Hematopoietic multipotent progenitor cell treated with erythropoietin and hydrocortisone succinate and interleukin-3 and kit ligand, for 17 days (in vitro differentiated cells): Measurements from ENCODE around the gene MACROH2A1.

Experiments
- DNase-seq: peaks from one replicate; pipeline ENCODE4 v3.0.0-alpha.2; 2015; ENCODE audit warnings: low spot score

Gene MACROH2A1

DNA sequence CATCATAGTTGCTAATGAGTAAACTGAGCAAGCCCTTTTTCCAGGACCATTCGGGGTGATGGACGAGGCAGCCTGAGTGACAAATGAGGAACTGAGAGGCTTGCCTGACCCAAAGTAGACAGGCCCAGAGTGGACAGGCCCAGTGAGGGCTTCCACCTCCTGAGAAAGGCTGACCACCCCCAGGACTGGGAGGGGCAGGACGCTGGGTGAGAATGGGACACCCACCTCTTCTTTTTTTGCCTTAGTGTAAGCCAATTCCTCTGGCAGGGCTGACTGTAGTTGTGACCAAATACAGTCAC lies 68.3 kb downstream of the MACROH2A1 start:
- no peak for DNase-seq

DNA sequence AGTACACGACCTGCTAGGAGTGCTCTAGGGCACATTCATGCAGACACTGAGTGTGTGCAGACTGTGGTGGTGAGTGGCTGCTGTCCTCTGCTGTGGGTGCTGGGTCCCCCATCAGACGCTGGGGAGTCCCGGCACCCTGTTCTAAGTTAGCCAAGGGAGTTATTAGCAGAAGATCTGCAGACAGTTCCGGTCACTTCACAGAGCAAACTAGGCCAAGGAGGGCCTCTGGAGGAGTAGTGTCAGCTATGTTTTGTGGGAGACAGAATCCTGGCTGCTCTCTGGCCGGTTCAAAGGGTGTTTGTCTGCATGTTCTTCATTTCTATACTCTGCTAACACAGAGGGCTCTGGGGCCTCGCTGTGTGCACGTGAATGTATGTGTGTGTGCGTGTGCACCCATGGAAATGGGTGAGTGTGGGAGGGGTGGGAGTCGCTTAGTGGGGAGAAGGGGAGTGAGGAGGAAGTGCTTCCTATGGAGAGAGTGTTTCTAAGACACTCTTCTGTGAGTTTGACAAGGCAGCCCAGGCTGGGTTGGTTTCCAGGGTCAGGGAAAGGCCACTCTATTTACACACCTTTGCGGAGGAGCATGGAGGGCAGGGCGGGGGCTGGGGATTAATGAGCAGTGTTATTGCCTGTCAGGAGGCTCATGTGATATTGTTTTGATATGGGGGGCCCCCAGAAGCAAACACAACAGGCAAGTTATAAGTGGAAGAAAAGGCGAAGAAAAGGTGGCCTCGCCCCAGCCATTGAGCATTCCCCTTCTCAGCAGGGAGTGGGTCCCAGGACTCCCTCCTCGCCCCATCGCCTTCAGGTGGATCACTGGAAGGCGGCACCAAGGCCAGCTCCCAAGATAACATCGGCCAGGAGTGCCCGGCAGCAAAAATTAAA lies 68.9 kb downstream of the MACROH2A1 start:
- no peak for DNase-seq

DNA sequence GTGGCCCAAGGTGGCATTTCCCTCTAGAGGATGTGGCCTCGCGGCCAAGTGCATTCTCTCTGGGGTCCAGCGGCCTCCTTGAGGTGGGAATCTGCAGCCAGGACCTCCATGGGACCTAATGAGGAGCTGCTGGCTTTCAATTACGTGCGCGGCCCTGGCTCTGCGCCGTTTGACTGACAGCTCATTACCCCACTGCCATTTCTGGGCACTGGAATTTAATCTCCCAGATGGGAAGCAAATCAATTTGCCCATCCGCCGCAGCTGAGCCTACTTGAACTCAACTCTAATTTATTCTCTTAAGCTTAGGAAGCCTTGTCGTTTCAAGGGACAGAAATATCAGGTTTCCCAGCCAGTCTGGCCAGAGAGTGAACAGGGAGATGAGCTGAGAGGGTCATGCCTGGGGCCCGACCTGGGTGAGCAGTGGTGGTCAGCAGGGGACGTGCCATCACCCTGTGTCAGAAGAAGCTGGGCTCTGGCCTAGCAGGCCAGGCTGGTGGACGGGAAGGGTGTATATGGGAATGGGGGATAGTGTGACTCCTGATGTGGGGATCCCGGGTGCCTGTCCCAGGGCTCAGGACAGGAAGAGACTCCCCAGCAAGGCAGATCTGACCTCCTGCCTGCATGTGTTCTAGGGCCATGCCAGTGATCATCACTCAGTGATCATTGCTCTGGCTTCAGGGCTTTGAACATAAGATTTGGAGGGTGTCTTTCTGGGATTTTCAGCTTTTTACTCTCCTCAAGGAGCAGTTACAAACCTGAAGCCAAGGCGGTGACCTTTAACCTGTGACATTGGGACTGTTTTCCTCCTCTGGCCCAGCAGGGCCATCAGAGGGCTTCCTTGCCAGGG lies 69.7 kb downstream of the MACROH2A1 start:
- DNase-seq, result no peak

DNA sequence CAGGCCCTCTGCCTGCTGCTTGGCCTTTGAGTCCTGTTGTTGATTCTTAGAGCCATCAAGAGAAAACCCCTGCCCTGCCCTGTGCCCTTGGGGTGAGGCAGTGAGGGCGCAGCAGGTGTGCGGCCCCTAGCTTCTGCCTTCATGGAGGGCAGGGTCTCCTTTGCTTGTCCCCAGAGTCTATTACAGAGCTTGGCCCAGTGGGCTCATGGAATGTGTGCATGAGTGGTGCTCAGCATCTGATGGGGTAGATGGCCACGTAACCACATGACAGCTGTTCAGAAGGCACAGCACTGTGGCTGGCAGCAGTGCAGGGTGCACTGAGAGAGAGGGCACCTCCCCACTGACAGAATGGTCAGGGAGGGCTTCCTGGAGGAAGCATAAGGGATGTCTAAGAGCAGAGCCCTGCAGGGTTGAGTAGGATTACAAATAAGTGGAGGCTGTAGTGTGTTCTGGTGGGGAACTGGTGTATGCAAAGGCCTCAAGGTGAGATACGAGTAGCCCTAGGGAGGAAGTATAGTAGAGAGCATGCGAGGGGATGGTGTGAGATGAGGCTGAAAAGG lies 70.8 kb downstream of the MACROH2A1 start:
- no peak for DNase-seq

DNA sequence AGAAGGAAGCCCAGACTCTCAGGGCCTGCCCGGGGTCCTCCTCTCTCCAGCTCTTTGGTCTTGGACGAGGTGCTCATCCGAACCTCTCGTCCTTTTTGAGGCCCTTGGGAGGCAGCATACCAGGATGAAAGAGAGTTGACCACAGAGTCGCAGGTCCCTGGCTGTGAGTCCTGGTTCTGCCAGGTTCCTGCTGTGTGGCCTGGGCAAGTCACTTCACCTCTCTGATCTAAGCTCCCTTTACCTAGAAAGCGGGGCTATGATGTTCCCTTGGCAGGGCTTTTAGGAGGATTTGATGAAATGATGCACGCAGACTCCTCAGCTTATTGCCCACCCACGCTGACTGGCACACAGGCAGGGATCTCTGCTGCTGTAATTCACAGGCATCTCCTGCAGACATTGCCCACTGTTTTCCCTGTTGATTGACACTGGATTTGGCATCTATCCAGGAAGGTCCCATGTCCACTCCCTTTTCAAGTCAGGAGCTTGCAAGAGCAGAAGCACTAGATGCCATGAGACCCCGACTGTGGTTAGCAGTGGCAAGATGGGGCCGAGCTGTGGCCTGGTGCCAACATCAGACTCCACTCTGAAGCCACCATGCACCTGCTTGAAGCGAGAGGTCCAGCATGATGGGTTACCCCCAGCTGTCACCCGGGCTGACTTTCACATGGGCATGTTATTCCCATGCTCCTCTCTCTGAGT lies 71.5 kb downstream of the MACROH2A1 start:
- DNase-seq, result no peak

DNA sequence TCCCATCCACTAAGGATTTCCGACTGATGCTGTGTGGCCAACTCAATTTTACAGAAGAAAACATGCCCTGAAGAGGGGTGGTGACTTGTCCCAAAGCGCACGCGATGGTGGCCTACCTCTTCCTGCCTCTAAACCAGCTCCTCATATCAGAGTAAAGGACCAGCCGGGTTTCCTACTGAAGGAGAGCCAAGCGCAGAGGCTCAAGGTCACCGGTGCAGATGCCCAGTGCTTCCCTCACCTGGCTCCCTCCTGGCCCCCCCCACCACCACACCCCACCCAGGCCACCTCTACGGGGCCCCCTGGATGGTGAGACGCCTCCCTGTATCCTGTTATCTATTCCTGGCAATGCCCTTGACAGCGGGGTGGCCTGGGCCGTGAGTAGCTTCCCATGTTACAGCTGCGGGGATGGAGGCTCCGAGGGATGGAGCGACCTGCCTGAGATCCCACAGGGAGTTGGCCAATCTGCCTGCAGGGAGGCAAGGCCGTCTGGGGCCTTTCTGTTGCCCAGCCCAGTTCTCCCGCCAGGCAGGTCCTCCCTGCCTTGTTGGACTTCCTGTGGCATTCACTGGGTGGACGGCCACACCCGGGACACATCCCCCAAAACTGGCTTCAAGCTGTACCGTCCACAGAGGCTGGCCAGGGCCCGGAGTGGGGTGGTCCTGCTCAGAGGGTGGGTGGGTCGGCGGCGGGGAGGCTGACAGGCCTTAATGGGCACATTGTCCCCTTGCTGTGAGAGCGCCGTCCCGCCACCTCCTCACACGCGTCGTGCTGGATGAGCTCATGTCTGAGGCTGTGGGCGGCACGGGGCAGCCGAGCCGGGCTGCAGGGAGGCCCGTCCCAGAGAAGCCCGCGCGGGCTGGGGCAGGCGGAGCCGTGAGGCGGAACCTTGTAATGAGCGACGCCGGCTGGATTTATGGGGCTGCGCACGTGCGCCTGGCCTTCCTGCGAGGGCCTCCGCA lies 72.5 kb downstream of the MACROH2A1 start:
- no peak for DNase-seq

DNA sequence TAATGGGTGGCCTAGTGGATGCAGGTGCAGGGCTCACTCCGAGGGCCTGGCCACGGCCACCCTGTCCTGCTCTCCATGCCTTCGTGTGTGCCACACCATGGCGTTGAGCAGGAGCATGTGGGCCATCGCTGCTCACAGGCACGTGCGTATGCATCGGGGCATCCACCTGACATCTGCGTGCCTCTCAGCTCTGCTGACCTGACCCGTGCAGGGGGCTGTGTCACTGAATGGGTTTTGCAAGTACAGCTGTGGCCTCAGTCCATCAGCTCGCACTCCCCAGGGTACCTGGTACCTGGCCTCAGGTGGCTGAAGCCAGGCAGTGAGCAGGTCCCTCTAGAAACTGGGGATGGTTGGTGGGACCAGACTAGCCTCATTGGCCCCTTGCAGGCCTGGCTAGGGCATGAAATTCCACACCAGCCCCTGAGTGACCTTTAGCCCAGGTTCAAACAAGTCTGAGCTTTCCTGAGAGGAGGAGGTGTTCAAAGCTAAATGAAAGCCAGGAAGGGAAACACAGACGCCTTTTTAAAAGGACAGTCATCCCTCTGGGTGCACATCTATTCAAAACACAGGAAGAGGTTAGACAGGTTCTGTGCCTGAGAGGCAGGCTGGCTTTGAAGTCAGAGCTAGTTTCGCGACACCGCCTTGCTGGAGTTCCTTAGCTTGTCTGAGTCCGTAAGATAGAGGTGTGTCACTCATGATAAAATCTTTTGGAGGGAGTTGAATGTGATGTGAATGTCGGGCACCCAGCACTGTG lies 74.0 kb downstream of the MACROH2A1 start:
- no peak for DNase-seq

DNA sequence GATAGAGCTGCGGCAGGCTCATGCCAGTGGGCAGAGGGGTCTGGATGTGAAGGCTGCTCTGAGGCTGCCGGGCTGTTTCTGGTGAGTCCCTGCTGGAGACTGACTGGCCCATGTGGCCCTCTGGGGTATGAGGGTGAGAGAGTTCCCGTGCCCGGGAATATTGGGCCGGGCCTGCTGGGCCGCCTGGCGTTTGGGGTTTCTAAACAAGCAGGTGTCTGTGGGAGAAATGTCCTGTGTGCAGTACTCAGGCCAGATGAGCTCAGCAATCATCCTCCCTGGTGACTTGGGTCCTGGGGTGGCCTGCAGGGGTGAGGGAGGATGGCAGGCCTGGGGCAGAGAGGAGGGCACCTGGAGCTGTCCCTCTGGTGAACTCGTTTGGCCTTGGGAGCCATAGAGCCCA lies 74.9 kb downstream of the MACROH2A1 start:
- DNase-seq, result no peak

DNA sequence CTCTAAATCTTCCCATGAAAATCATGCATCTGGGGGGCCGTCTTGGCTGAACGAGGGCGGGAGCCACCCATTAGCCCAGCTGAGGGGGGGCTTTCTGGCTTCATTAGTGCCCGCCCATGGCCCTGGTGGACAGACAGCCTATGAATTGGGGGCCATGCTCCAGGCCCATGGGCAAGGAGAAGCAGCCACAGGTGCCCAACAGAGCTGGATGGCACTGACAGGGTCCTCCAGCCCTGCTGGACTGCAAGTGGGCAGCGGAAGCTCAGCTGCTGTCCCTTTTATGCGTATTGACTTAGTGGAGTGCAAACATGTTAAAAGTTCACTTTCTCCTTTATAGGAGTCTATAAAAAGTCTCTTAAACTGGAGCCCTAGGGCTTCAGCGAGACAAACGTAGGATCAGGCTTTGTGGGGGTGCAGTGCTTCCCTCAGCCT lies 75.3 kb downstream of the MACROH2A1 start:
- DNase-seq, result no peak

DNA sequence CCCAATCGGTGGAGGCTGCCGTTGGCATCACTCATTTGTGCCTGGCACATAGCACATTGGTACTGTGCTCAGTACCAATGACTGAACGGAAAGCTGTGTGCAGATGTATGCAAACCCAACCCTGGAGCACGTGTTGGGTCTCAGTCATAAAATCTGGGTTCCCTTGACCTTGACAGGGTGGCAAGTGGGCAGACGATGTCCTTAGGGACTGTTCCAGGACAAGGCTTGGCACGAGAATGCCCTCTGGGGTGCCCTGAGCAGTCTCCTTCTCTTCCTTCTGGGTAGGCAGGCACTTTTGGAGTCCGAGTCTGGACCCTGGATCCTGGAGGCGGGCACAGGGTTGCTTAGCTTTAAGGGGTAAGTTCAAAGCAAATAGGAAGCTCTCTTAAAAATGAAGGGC lies 75.8 kb downstream of the MACROH2A1 start:
- no peak for DNase-seq

DNA sequence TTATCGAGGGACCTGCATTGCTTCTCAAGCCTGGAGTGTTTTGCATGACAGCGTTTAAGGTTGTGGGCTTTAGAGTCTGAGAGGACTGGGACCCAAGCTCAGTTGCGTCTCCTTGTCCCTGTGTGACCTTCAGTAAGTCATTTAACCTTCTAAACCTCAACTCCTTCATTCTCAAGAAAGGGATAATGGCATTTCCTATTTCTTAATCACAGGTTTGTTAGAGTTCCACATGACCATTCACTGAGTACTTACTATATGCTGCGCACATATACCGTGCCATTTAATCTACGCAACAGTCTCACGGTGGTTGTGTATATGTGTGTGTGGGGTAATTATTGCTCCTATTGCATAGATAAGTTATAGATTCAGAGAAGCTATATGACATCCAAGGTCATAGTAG lies 76.3 kb downstream of the MACROH2A1 start:
- DNase-seq, result no peak

DNA sequence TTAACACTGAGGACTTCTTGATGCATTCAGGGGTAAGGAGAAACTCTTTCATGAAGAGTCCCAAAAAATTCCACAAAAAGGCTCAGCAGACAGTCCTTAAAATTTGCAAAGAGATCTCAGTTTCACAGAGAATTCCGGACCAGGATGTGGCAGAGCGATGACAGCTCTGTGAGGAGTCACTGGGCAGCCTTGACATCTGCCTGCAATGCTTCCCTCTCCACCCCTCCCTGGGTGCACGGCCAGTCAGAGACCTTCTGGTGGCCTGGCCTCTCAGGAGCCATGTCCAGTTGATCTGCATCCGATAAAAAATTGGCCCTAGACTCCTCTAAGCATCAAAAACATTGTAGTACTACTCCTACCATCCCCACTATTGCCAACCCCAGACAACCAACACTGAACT lies 76.8 kb downstream of the MACROH2A1 start:
- DNase-seq, result no peak

DNA sequence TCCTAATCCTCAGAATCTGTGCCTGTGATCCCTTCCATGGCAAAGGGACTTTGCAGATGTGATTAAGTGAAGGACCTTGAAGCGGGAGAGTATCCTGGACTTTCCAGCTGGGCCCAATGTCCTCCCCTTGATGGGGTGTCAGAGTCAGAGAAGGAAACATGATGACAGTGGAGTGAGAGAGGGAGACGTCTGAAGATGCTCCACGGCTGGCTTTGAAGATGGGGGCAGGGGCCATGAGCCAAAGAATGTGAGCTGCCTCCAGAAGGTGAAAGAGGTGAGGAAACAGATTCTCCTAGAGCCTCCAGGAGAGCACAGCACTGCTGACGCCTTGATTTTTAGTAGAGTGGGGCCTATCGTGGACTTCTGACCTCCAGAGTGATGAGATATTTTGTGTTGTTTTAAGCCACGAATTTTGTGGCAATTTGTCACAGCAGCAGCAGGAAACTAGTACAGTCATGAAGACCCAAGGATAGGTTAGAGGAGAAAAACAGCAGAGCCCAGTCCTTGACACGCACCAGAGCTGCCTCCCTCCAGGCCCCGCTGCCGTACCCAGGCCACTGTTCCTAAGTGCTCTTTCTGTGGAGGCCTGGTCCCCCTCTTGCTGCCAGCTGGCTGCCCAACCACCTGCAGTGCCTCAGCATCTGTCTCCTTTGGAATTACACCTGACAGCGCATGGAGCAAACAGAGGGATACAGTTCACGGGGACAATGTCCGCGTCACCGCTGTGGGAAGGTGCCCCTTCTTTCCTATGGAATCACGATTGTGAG lies 78.1 kb downstream of the MACROH2A1 start:
- DNase-seq, result no peak

DNA sequence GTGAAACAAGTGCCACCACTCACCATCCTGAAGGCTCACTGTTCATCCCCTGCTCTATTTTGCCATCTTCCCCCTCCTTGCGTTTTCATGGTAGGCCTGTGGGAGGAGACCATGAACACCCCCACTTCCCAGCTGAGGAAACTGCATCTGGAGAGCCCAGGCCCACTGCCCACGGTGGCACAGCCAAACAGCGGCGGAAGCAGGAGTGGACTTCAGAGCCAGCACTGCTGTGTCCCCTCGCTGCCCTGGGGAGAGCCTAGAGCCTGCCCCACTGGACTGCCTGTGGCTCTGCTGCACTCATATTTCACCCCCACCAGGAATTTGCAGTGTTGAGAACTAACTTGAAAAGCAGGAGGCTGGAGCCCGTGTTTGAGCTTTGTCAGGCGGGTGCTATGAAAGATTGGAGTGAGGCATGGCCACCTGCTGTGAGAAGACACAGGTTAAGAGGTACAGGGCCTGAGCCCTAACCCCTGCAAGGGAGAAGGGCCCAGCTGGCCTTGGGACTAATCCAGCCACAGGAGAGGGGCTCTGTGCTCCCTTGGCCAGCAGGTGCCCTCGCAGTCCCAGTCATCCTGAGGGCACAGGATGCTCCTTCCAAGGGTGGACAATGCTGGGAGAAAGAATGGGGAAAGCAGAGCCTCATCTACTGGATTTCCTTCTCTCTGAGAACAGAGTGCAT lies 79.0 kb downstream of the MACROH2A1 start:
- no peak for DNase-seq

DNA sequence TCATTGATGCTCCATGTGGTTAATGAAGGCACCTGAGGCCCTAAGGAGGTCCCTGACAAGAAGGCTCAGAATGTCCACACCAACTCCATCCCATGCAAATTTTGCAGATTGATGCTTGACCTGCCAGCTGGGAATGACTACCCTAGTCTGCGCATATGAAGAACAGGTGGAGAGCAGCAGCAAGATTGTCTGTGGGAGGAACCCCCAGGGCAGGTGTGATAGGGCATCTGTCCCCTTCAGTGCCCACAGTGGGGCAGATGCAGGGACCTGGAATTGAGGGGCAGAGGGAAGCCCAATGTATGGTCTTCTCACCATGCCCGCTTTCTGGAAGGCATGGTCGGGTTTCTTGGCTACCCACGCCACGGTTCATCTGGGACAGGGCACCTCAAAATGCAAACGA lies 79.6 kb downstream of the MACROH2A1 start:
- no peak for DNase-seq

DNA sequence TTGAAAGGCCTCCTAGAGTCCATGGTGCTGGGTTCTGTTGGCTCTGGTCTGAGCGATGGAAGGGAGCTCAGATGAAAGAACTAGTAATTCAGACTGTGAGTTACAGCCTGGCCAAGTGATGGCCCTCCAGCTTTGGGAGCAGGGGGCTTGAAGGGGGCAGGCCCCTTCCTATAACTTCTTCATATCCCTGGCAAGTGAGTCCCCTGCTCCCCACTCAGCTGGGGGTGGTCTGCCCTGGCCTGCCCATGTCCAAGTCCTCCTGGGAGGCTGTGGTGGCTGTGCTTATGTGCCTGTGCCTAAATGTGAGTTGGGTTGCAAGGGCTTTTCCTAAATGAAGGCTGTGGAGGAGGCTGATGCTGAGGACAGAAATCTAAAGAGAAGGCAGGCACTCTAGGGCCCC lies 80.1 kb downstream of the MACROH2A1 start:
- DNase-seq, result no peak

DNA sequence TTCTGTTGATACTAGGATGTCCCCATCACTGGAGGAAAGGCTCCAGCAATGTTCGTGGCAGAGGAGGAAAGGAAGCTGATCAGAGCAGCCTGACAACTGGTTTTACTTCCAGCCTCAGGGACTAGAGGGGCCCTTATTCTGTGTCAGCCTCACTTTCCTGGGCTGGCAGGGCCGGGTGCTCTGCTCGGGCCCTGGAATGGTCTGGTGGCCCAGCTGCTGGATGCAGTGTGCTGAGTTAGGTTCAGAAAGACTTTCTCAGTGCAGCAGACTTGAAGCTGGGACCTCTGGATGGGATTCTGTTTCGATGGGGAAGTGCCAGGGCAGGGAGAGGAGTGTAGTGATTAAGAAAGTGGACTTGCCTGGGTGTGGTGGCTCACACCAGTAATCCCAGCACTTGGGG lies 81.0 kb downstream of the MACROH2A1 start:
- DNase-seq, result no peak

DNA sequence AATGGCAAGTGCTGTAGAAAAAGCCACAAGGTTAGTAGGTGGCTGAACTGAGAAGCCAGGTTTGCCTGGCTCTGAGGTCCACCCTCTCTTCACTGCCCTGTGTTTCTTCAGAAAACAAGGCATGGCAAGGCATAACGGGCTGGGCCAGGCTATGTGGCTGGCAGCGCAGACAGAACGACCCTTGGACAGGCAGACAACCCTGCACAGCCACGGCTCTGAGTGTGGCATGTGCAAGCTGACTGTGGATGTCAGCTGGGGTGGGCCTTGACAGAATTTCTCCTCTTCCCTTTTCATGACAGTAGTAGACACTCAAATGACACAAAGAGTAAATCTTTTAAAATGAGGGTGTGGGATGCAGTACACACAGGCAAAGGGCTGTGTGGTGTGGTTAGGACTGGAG lies 81.7 kb downstream of the MACROH2A1 start:
- no peak for DNase-seq

DNA sequence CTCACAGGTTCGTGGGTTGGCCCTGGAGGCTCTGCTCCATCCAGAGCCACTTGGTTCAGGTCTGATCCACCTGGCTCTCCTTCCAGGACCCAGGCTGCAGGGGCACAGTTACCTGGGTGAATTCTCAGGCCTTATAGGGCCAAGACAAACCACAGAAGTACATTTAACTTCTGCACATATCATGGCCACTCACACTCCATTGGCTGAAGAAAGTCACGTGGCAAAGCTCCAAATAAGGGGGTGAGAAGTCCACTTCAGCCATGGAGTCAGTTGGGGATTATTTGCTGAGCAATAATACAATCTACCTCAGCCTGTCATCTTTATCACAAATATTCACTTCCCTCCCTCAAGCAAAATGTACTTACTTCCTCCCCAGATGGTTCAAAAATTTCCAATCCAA lies 83.6 kb downstream of the MACROH2A1 start:
- DNase-seq, result no peak
